HG03095 (cell line): ENCODE data around the gene SNX20.

ENCODE experiments used
- ATAC-seq: cut with Tn5 transposase; IDR thresholded peaks from one replicate; pipeline ENCODE4 v1.9.1; 2021; ENCODE audit warnings: moderate library complexity; ENCODE audit not compliant: unreplicated experiment

SNX20 gene

GRCh38 chr16:50705436-50706110, 24.5 kb upstream of the SNX20 start:
- no peak for ATAC-seq

GRCh38 chr16:50704245-50704644, 23.1 kb upstream of the SNX20 start:
- no peak for ATAC-seq

DNA sequence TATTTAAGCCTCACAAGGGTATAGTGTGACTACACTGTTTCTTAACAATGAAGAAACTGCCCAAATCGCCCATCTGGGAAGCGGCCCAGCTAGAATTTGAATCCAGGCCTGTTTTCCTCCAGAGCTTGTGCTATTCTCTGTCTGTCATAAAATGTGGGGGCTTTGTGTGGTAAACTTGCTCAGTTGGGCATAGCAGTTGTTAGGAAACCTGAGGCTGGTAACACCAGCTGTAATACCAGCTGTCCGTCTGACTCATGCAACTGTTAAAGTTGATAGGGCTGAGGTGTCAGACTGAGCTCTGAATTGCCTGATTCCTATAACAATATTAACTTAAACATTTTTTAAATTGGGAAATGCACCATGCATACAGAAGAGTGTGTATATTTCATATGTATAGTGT, 21.6 kb upstream of the SNX20 start:
- ATAC-seq = no peak

- ATAC-seq = no peak
Measured at GRCh38 chr16:50699326-50700159, 18.4 kb upstream of the SNX20 start.

- peak; percentile 30 for ATAC-seq
Measured at GRCh38 chr16:50697881-50698767, 17.0 kb upstream of the SNX20 start.

GRCh38 chr16:50697421-50697715, 16.3 kb upstream of the SNX20 start:
- no peak for ATAC-seq

DNA sequence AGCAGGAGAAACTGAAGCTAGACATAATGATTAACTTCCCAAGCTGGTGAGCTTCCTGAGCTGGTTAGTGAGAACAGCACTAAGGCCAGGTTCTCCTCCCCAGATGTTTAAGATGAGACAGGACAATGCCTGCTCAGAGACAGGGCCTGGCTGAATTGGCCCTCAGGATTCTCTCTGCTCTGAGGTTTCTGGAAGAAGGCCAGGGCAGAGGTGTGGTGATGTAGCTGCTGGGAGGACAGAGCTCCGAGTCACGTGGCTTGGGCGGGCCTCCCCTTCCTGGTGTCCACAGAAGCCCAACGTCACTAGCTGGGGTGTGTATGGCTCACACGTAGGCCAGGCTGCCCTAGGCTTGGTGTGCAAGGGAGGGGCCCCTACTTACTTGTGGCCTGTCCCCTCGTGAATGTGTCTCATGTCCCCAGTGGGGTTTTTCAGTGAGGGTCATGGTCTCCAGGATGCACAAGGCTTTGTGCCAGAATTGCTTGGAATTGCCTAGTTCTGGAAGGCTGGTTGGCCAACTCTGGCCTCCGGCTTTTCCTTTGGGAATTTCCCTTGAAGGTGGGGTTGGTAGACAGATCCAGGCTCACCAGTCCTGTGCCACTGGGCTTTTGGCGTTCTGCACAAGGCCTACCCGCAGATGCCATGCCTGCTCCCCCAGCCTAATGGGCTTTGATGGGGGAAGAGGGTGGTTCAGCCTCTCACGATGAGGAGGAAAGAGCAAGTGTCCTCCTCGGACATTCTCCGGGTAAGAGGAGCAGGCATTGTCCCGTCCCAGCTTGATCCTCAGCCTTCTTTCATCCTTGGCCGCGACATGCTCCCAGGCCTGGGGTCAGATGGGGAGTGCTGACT, 15.7 kb upstream of the SNX20 start:
- ATAC-seq = peak; percentile 56

DNA sequence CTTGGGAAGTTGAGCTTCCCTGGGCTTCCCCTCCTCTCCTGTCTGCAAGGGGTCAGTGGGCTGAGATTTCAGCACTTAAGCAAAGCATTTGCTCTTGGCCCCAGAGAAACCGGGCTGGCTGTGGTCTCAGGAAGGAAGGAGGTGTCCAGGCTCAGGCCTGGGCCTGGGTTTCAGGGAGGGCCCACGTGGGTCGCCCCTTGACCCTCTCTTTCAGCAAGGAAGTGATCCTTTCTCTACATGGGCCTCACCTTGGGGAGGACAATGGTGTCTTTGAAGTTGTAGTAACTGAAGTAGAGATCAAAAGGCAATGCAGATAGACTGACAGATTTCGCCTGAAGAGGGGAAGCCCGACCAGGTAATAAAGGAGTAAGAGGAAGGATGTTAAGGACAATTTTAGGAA, 15.0 kb upstream of the SNX20 start:
- ATAC-seq = peak; percentile 32

GRCh38 chr16:50695017-50696000, 14.2 kb upstream of the SNX20 start:
- ATAC-seq = no peak

DNA sequence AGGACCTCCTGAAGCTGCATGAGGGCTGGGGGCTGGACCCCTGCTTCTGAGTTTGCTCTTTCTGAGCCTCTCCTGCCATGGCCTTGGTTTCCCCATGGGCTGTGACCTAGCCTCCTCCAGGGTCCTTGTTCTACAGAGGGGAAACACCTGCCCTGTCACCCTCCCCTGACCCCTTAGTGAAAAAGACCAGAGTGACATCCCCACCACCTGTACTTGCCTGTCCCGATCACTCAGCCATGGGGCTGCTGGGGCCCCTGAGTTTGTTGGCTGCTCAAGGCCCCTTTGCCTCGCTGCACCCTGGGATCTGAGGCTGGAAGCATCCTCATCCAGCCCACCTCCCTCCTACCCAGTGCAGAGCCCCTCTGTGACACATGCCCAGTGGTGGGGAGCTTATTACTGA, 13.1 kb upstream of the SNX20 start:
- ATAC-seq = no peak

GRCh38 chr16:50692999-50693781, 12.1 kb upstream of the SNX20 start, which contains the start of gene NOD2:
Gene NOD2 (plus strand): TSS chr16:50693606. CDS start chr16:50699496, 5,890 bp downstream.
- ATAC-seq = no peak

DNA sequence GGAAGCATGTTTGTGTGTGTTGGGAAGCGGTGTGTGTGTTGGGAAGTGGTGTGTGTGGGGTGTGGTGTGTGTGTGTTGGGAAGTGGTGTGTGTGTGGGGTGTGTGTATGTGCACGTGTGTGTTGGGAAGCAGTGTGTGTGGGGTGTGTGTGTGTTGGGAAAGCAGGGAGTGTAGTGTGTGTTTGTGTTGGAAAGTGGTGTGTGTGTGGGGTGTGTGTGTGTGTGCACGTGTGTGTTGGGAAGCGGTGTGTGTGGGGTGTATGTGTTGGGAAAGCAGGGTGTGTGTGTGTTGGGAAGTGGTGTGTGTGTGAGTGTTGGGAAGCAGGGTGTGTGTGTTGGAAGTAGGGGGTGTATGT, 11.5 kb upstream of the SNX20 start:
- no peak for ATAC-seq

GRCh38 chr16:50690177-50690576, 9.1 kb upstream of the SNX20 start:
- no peak for ATAC-seq

GRCh38 chr16:50688867-50689266, 7.8 kb upstream of the SNX20 start:
- no peak for ATAC-seq

DNA sequence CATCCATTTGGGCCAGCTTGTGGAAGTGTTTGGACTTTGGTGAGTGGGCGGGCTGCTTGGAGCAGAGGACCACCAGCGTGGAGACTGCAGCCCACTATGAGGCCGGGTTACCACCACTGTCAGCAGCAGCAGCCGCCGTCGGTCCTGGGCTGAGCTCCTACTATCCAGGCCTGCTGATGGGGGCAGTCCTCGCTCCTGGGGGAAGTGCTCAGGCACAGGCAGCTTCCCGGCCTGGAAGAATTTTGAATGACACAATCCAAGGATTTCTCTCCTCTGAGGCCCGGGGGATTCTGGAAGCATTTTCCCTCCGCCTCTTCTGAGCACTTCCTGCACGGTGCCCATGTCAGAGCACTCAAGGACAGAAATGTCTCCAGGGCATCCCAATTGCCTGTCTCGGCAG, 7.0 kb upstream of the SNX20 start:
- no peak for ATAC-seq

DNA sequence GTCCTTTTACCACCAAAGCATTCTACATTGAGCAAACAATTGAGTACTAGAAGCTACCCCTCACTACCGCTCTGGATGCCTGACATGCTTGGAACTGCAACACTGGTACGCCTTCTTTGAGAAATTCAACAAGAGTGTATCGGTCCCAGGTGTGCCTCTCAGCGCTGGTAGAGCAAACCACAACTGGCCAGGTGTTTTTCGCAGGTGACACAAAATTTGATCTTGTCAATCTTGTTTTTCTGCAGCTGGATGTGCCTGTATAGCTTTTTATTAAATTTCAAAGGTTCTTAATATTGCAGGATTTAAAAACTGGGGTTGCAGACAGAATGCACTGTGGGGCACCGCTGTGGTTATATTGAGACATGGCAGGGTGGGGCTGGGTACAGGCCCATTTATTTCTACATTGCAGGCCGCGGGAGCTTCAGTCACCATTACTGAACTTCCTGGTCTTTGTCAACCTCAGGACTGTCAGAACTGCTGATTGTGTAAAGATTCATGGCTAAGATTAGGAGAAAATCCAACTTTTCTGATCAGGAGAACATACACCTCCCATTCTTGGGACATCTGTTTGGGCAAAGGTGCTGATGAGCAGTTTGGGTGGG, 4.5 kb upstream of the SNX20 start:
- no peak for ATAC-seq

GRCh38 chr16:50684823-50685461, 3.8 kb upstream of the SNX20 start:
- ATAC-seq = no peak
